H1 (cell line): Measurements from ENCODE around the gene DHRS7B. TPM values are rescaled to one million over a fixed set of nuclear protein-coding genes. Genes with fewer than 3 reads are reported as not detected.

Source experiments
- CTCF ChIA-PET: fragments of 300-600 bp; sonication (Branson Sonifier 250); formaldehyde crosslinking; loops from one replicate; lab custom pipeline; 2021; ENCODE audit not compliant: partially characterized antibody; lab: Charles Lee
- POLR2A ChIA-PET: fragments of 300-600 bp; sonication (Branson Sonifier 250); formaldehyde crosslinking; loops from one replicate; lab custom pipeline; 2021; ENCODE audit warnings: inconsistent platforms; ENCODE audit not compliant: partially characterized antibody; lab: Charles Lee
- DNase-seq, 2 experiments: peaks; one replicate each; pipeline versions ENCODE4 v3.0.0 to v3.0.0-alpha.2; 2010 to 2022; ENCODE audit warnings: low spot score in 2 of 2, low read depth in 1 of 2, mixed read lengths in 1 of 2
- FAIRE-seq: peaks from 2 replicates; lab custom pipeline; 2011; peaks lifted over from hg19 to GRCh38; lab: Jason Lieb, UNC
- H2AFZ ChIP-seq: 2 replicates; pipeline ENCODE4 v1.8.1; 2012; ENCODE audit warnings: low read length, inconsistent platforms
- H2AK5ac ChIP-seq: 2 replicates; pipeline ENCODE4 v1.6.1; 2013; ENCODE audit warnings: low read depth, low read length
- H2BK120ac ChIP-seq: replicated peaks from 2 replicates; pipeline ENCODE3; 2013; ENCODE audit warnings: low read depth, low read length, inconsistent platforms
- H2BK12ac ChIP-seq: 2 replicates; pipeline ENCODE4 v1.6.1; 2013; ENCODE audit warnings: low read depth, low read length
- H2BK15ac ChIP-seq: 2 replicates; pipeline ENCODE4 v1.6.1; 2013; ENCODE audit warnings: low read length
- H2BK20ac ChIP-seq: 2 replicates; pipeline ENCODE4 v1.6.1; 2013; ENCODE audit warnings: low read length
- H2BK5ac ChIP-seq: 2 replicates; pipeline ENCODE4 v1.6.1; 2013; ENCODE audit warnings: low read depth, low read length
- H3K14ac ChIP-seq: 2 replicates; pipeline ENCODE4 v1.6.1; 2013; ENCODE audit warnings: inconsistent platforms; ENCODE audit not compliant: insufficient read length
- H3K18ac ChIP-seq: 2 replicates; pipeline ENCODE4 v1.6.1; 2013; ENCODE audit warnings: low read length; ENCODE audit errors: extremely low read depth
- H3K23ac ChIP-seq: 2 replicates; pipeline ENCODE4 v1.6.1; 2013; ENCODE audit warnings: inconsistent platforms; ENCODE audit not compliant: insufficient read length
- H3K23me2 ChIP-seq: 2 replicates; pipeline ENCODE4 v1.6.1; 2013; ENCODE audit warnings: low read depth, low read length
- H3K27ac ChIP-seq: 2 replicates; pipeline ENCODE4 v1.6.1; 2011; ENCODE audit warnings: low read depth, low read length, inconsistent platforms
- H3K27me3 ChIP-seq, 4 experiments: replicated peaks in 1 of 4; 1 replicate in 1 of 4; 2 replicates in 3 of 4; pipeline versions ENCODE4 v1.6.1 to v1.8.1; 2011 to 2013; ENCODE audit warnings: low read length in 3 of 4, mild to moderate bottlenecking in 3 of 4, inconsistent platforms in 2 of 4, mixed read lengths in 2 of 4, moderate library complexity in 1 of 4; ENCODE audit not compliant: control insufficient read depth in 3 of 4, insufficient read depth in 3 of 4; ENCODE audit errors: extremely low read depth in 1 of 4
- H3K36me3 ChIP-seq, 4 experiments: 2 replicates each; pipeline versions ENCODE4 v1.6.1 to v1.8.1; 2011 to 2013; ENCODE audit warnings: mild to moderate bottlenecking in 4 of 4, low read length in 3 of 4, moderate library complexity in 2 of 4, control low read depth in 1 of 4, inconsistent platforms in 1 of 4; ENCODE audit not compliant: insufficient read depth in 4 of 4, control insufficient read depth in 2 of 4
- H3K4ac ChIP-seq: replicated peaks from 2 replicates; pipeline ENCODE3; 2013; ENCODE audit warnings: low read length, low read depth, mixed read lengths, inconsistent platforms; ENCODE audit not compliant: insufficient read length
- H3K4me1 ChIP-seq, 4 experiments: replicated peaks in 1 of 4; 1 replicate in 1 of 4; 2 replicates in 3 of 4; pipeline versions ENCODE4 v1.6.1 to v1.8.1; 2011 to 2013; ENCODE audit warnings: low read length in 3 of 4, inconsistent platforms in 2 of 4, mixed read lengths in 1 of 4; ENCODE audit not compliant: insufficient read depth in 4 of 4, control insufficient read depth in 3 of 4
- H3K4me2 ChIP-seq, 2 experiments: 2 replicates each; pipeline versions ENCODE4 v1.6.1 to v1.8.1; 2011 to 2013; ENCODE audit warnings: low read depth in 2 of 2, low read length in 2 of 2, control low read depth in 1 of 2, inconsistent platforms in 1 of 2, mild to moderate bottlenecking in 1 of 2; ENCODE audit not compliant: insufficient read depth in 1 of 2
- H3K4me3 ChIP-seq, 4 experiments: fragments of 200-600, 300-600 bp in 1 of 4; sonication (generic), shearing (Covaris generic), sonication (Bioruptor Twin) in 1 of 4; 2 replicates each; pipeline versions ENCODE4 v1.5.1 to v1.8.1; 2011 to 2016; ENCODE audit warnings: low read length in 4 of 4, low read depth in 3 of 4, control low read depth in 2 of 4, inconsistent platforms in 2 of 4, mild to moderate bottlenecking in 2 of 4, mixed read lengths in 1 of 4, moderate library complexity in 1 of 4; ENCODE audit not compliant: insufficient read depth in 2 of 4; ENCODE audit errors: extremely low read depth in 1 of 4
- H3K56ac ChIP-seq: replicated peaks from 2 replicates; pipeline ENCODE3; 2013; ENCODE audit warnings: low read depth, mild to moderate bottlenecking, mixed read lengths, low read length, inconsistent platforms; ENCODE audit not compliant: insufficient read length
- H3K79me1 ChIP-seq: 2 replicates; pipeline ENCODE4 v1.6.1; 2013; ENCODE audit warnings: low read depth, low read length, control low read depth
- H3K79me2 ChIP-seq, 2 experiments: 2 replicates each; pipeline versions ENCODE4 v1.6.1 to v1.8.1; 2012 to 2013; ENCODE audit warnings: low read length in 2 of 2, mild to moderate bottlenecking in 2 of 2, inconsistent platforms in 1 of 2; ENCODE audit not compliant: insufficient read depth in 2 of 2, control insufficient read depth in 1 of 2
- H3K9ac ChIP-seq, 4 experiments: replicated peaks in 1 of 4; 1 replicate in 1 of 4; 2 replicates in 3 of 4; pipeline versions ENCODE4 v1.6.1 to v1.8.1; 2011 to 2013; ENCODE audit warnings: low read depth in 3 of 4, low read length in 3 of 4, control low read depth in 2 of 4, mild to moderate bottlenecking in 2 of 4, moderate library complexity in 2 of 4, inconsistent platforms in 1 of 4; ENCODE audit errors: extremely low read depth in 1 of 4
- H3K9me3 ChIP-seq, 2 experiments: 2 replicates each; pipeline versions ENCODE4 v1.6.1 to v1.8.1; 2012 to 2013; ENCODE audit warnings: mild to moderate bottlenecking in 2 of 2, moderate library complexity in 2 of 2, control low read depth in 1 of 2, inconsistent platforms in 1 of 2, low read depth in 1 of 2, low read length in 1 of 2, mixed read lengths in 1 of 2; ENCODE audit not compliant: insufficient read depth in 2 of 2
- H4K20me1 ChIP-seq, 2 experiments: replicated peaks in 1 of 2; 2 replicates each; pipeline versions ENCODE3 to v1.8.1; 2011 to 2013; ENCODE audit warnings: inconsistent platforms in 2 of 2, low read length in 2 of 2, mild to moderate bottlenecking in 1 of 2; ENCODE audit not compliant: insufficient read depth in 2 of 2, control insufficient read depth in 1 of 2
- H4K5ac ChIP-seq: 2 replicates; pipeline ENCODE4 v1.6.1; 2013; ENCODE audit warnings: low read length, low read depth, mixed read lengths, inconsistent platforms; ENCODE audit not compliant: insufficient read length
- H4K8ac ChIP-seq: 2 replicates; pipeline ENCODE4 v1.8.0; 2013; ENCODE audit warnings: mild to moderate bottlenecking, moderate library complexity, low read length, inconsistent platforms; ENCODE audit not compliant: insufficient read depth; ENCODE audit errors: extremely low read depth
- H4K91ac ChIP-seq: replicated peaks from 2 replicates; pipeline ENCODE3; 2013; ENCODE audit warnings: low read length, mixed read lengths, inconsistent platforms; ENCODE audit not compliant: insufficient read length
- ASH2L ChIP-seq: fragments of 200-600, 300-600 bp; sonication (generic); IDR thresholded peaks from one replicate; pipeline ENCODE4 v1.7.1; 2017; ENCODE audit warnings: low read length
- BACH1 ChIP-seq: IDR thresholded peaks from 2 replicates; pipeline ENCODE4 v1.6.1; 2012; ENCODE audit warnings: low read length, improper control_type of control experiment
- CBX8 ChIP-seq: fragments of 300-800, 300-1000 bp; sonication (generic); IDR thresholded peaks from 2 replicates; pipeline ENCODE4 v1.7.1; 2016; ENCODE audit warnings: low read depth, low read length, borderline replicate concordance
- CHD2 ChIP-seq: IDR thresholded peaks from 2 replicates; pipeline ENCODE4 v1.6.1; 2012; ENCODE audit warnings: low read length, improper control_type of control experiment
- EGR1 ChIP-seq: IDR thresholded peaks from 2 replicates; pipeline ENCODE4 v1.6.1; 2011; ENCODE audit warnings: low read depth, low read length, borderline replicate concordance
- EZH2 ChIP-seq: fragments of 200-600 bp; sonication (generic); IDR thresholded peaks from 2 replicates; pipeline ENCODE4 v1.7.1; 2012; ENCODE audit warnings: low read depth, mild to moderate bottlenecking, moderate library complexity, low read length, inconsistent platforms; ENCODE audit not compliant: severe bottlenecking
- FOSL1 ChIP-seq: IDR thresholded peaks from 2 replicates; pipeline ENCODE4 v1.6.1; 2011; ENCODE audit warnings: mild to moderate bottlenecking, low read depth, low read length, moderate library complexity; ENCODE audit not compliant: insufficient read depth
- KDM4A ChIP-seq: IDR thresholded peaks from one replicate; pipeline ENCODE4 v1.7.1; 2012; ENCODE audit warnings: low read depth, mild to moderate bottlenecking, moderate library complexity, low read length, inconsistent platforms; ENCODE audit not compliant: severe bottlenecking
- POLR2A ChIP-seq, 2 experiments: IDR thresholded peaks; 1 replicate in 1 of 2; 2 replicates in 1 of 2; pipeline ENCODE4 v1.6.1; 2011; ENCODE audit warnings: low read depth in 2 of 2, low read length in 2 of 2, mild to moderate bottlenecking in 2 of 2; ENCODE audit errors: control extremely low read depth in 1 of 2
- POLR2AphosphoS5 ChIP-seq: IDR thresholded peaks from 2 replicates; pipeline ENCODE4 v1.6.1; 2011; ENCODE audit warnings: low read depth, low read length
- SIN3A ChIP-seq, 2 experiments: IDR thresholded peaks in 1 of 2; conservative IDR thresholded peaks in 1 of 2; 2 replicates each; pipeline ENCODE4 v1.6.1; 2011 to 2012; ENCODE audit warnings: low read length in 2 of 2, improper control_type of control experiment in 1 of 2, low read depth in 1 of 2, mild to moderate bottlenecking in 1 of 2
- SIRT6 ChIP-seq: IDR thresholded peaks from one replicate; pipeline ENCODE4 v1.7.1; 2012; ENCODE audit warnings: low read length, inconsistent platforms
- SP1 ChIP-seq: IDR thresholded peaks from 2 replicates; pipeline ENCODE4 v1.6.1; 2011; ENCODE audit warnings: low read depth, low read length
- SP4 ChIP-seq: IDR thresholded peaks from 2 replicates; pipeline ENCODE4 v1.6.1; 2012; ENCODE audit warnings: low read length, inconsistent platforms
- TCF12 ChIP-seq: IDR thresholded peaks from 2 replicates; pipeline ENCODE4 v1.6.1; 2011; ENCODE audit warnings: low read depth, mild to moderate bottlenecking, low read length
- TEAD4 ChIP-seq: IDR thresholded peaks from 2 replicates; pipeline ENCODE4 v1.6.1; 2012; ENCODE audit warnings: low read depth, low read length, inconsistent platforms, mixed read lengths
- WGBS, 2 experiments: shearing (Covaris generic) in 1 of 2; methylation state at CpG; one replicate each; pipeline versions ENCODE4 v1.1.6 to v1.1.7; 2013 to 2015; ENCODE audit warnings: low lambda C conversion rate in 2 of 2, mixed read lengths in 2 of 2, inconsistent platforms in 1 of 2, low coverage in 1 of 2, missing lambda C conversion rate in 1 of 2; ENCODE audit not compliant: insufficient replicate concordance in 2 of 2, insufficient coverage in 1 of 2, insufficient read length in 1 of 2; ENCODE audit errors: extremely low coverage in 1 of 2, missing lambda C conversion rate in 1 of 2; 5-methylcytosine and 5-hydroxymethylcytosine counted together
- polyA plus RNA-seq, 7 experiments: library from polyadenylated mRNA; depleted of rRNA in 3 of 7; stranded (reverse) in 5 of 7; unstranded in 2 of 7; fragments of >200 nt in 5 of 7; fragments of 200-250 nt in 2 of 7; gene quantifications; 1 replicate in 5 of 7; 2 replicates in 1 of 7; 4 replicates in 1 of 7; pipeline versions ENCODE4 v1.2.1 to v1.2.3, GENCODE V29; 2011 to 2013; ENCODE audit warnings: missing spikeins in 2 of 7, mixed read lengths in 2 of 7
- total RNA-seq: library from RNA; stranded (reverse); fragmentation: NEBNext Ultra II Directional; extraction: Animal tissue kit (Norgen Biotek cat#: 25700); gene quantifications from 2 replicates; pipeline ENCODE4 v1.2.1, GENCODE V29; 2021

DHRS7B gene
- total and polyA plus RNA-seq, 2 of the 8 experiments (the other 6 are each of a cell fraction or from before 2014, with no cell fraction given) = 11.0 to 27.9 TPM

GRCh38 chr17:21134559-21134958 lies 7.8 kb downstream of the DHRS7B start:
- Histone ChIP-seq H2BK20ac (no peak overlapping the region), H2BK120ac (no peak overlapping the region), H3K18ac (no peak overlapping the region), H3K23me2 (no peaks in the 10 kb centered on the region), H3K4me1 (no peaks in the 10 kb centered on the region), H4K20me1 (no peaks in the 10 kb centered on the region), H4K8ac (no peak overlapping the region), H2BK12ac (no peak overlapping the region), H3K14ac (no peak overlapping the region), H3K36me3 (peaks cover 0 to 3% (median 0%) of the 10 kb centered on the region in 4 experiments; a peak in 1 of 8 replicates), H3K56ac (no peak overlapping the region), H3K4ac (no peak overlapping the region), H2AK5ac (no peak overlapping the region), H2BK5ac (no peak overlapping the region), H3K27me3 (no peaks in the 10 kb centered on the region), H3K9ac (no peak overlapping the region), H2AFZ (no peak overlapping the region), H4K91ac (no peak overlapping the region), H2BK15ac (no peak overlapping the region), H3K79me2 (peaks cover 0 to 17% of the 10 kb centered on the region in 2 experiments; a peak in 2 of 4 replicates), H3K4me3 (no peak overlapping the region), H3K79me1 (no peaks in the 10 kb centered on the region), H3K27ac (no peak overlapping the region), H4K5ac (no peak overlapping the region), H3K9me3 (peaks cover 24 to 31% of the 10 kb centered on the region in 2 experiments), H3K23ac (no peak overlapping the region), H3K4me2 (no peak overlapping the region)
- no peak for DNase-seq
- WGBS, 2 experiments = 89% methylated on average over 2 of the region's 2 CpGs; no CpG with 5 or more reads in 1 of the 2 experiments
- no peak for FAIRE-seq
- ChIA-PET CTCF (interaction anchor here (1.2 kb wide), 1 partner anchor 15 kb away, joined by 4 read pairs; no protein-coding TSS in a partner anchor), POLR2A (interaction anchor here (0.7 kb wide), 1 partner anchor 30 kb away, joined by 4 read pairs; no protein-coding TSS in a partner anchor)
- TF ChIP-seq EZH2 (no peak), POLR2AphosphoS5 (no peak), ASH2L (no peak), POLR2A (IDR thresholded peaks at IDR 0.05; ENCODE audit: control extremely low read depth in 1 of 2, low read depth in 2 of 2, low read length in 2 of 2) (no peak), TCF12 (no peak), KDM4A (no peak), EGR1 (no peak), BACH1 (no peak), CBX8 (no peak), TEAD4 (no peak), SIRT6 (no peak), SP4 (no peak), SIN3A (conservative IDR thresholded peaks at IDR 0.05 in 1 of 2, IDR thresholded peaks at IDR 0.05 in 1 of 2; ENCODE audit: low read depth in 1 of 2, low read length in 2 of 2) (no peak), FOSL1 (no peak), SP1 (no peak), CHD2 (no peak)
